ENCODE data around the gene TUBB2A. TPM values are rescaled to one million over a fixed set of nuclear protein-coding genes. Genes with fewer than 3 reads are reported as not detected.

Gene TUBB2A
- total and polyA plus RNA-seq, 2 of the 13 experiments (the other 11 are each of a cell fraction or from before 2014, with no cell fraction given), result 35.3 to 106 TPM

DNA sequence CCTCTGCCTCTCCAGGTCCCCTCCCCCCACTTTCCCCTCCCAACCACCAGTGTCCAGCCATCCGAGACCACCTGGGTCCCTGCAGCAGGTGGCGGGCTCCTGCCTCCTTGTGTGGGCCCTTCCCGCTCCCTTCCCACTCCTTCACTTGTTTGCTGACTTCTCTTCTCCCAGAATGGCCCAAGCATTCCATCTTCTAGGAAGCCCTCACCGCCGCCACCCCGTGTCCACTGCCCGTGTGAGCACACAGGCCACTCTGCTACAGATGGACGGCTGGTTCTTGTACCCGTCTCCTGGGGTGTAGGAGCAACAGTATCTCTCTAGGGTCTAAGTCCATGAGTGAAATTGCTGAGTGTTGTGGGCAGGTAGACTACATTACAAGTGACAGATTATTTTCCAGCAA, 23.8 kb downstream of the TUBB2A start (continued):
- TF ChIP-seq, protein P1, sequence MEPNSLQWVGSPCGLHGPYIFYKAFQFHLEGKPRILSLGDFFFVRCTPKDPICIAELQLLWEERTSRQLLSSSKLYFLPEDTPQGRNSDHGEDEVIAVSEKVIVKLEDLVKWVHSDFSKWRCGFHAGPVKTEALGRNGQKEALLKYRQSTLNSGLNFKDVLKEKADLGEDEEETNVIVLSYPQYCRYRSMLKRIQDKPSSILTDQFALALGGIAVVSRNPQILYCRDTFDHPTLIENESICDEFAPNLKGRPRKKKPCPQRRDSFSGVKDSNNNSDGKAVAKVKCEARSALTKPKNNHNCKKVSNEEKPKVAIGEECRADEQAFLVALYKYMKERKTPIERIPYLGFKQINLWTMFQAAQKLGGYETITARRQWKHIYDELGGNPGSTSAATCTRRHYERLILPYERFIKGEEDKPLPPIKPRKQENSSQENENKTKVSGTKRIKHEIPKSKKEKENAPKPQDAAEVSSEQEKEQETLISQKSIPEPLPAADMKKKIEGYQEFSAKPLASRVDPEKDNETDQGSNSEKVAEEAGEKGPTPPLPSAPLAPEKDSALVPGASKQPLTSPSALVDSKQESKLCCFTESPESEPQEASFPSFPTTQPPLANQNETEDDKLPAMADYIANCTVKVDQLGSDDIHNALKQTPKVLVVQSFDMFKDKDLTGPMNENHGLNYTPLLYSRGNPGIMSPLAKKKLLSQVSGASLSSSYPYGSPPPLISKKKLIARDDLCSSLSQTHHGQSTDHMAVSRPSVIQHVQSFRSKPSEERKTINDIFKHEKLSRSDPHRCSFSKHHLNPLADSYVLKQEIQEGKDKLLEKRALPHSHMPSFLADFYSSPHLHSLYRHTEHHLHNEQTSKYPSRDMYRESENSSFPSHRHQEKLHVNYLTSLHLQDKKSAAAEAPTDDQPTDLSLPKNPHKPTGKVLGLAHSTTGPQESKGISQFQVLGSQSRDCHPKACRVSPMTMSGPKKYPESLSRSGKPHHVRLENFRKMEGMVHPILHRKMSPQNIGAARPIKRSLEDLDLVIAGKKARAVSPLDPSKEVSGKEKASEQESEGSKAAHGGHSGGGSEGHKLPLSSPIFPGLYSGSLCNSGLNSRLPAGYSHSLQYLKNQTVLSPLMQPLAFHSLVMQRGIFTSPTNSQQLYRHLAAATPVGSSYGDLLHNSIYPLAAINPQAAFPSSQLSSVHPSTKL (CRISPR knock-in tag; IDR thresholded peaks at IDR 0.05), result no peak
- no peak for TF ChIP-seq XBP1 (CRISPR knock-in tag; IDR thresholded peaks at IDR 0.05)
- TF ChIP-seq, protein P2, sequence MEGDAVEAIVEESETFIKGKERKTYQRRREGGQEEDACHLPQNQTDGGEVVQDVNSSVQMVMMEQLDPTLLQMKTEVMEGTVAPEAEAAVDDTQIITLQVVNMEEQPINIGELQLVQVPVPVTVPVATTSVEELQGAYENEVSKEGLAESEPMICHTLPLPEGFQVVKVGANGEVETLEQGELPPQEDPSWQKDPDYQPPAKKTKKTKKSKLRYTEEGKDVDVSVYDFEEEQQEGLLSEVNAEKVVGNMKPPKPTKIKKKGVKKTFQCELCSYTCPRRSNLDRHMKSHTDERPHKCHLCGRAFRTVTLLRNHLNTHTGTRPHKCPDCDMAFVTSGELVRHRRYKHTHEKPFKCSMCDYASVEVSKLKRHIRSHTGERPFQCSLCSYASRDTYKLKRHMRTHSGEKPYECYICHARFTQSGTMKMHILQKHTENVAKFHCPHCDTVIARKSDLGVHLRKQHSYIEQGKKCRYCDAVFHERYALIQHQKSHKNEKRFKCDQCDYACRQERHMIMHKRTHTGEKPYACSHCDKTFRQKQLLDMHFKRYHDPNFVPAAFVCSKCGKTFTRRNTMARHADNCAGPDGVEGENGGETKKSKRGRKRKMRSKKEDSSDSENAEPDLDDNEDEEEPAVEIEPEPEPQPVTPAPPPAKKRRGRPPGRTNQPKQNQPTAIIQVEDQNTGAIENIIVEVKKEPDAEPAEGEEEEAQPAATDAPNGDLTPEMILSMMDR (CRISPR knock-in tag; IDR thresholded peaks at IDR 0.05), result peak; percentile 44
- peak; percentile 45; the same call in 1 of the 2 replicates for TF ChIP-seq KDM5B (CRISPR knock-in tag; IDR thresholded peaks at IDR 0.05; ENCODE audit: borderline replicate concordance)
- no peak for TF ChIP-seq ZNF75D (CRISPR knock-in tag; IDR thresholded peaks at IDR 0.05; ENCODE audit: borderline replicate concordance)
- peak; percentile 31; the same call in 1 of the 2 replicates for TF ChIP-seq GATAD2A (CRISPR knock-in tag; IDR thresholded peaks at IDR 0.05)
- TF ChIP-seq, protein P3, sequence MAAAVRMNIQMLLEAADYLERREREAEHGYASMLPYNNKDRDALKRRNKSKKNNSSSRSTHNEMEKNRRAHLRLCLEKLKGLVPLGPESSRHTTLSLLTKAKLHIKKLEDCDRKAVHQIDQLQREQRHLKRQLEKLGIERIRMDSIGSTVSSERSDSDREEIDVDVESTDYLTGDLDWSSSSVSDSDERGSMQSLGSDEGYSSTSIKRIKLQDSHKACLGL (CRISPR knock-in tag; IDR thresholded peaks at IDR 0.05), result no peak
- no peak for TF ChIP-seq RFXANK (CRISPR knock-in tag; IDR thresholded peaks at IDR 0.05)
- TF ChIP-seq, protein P4, sequence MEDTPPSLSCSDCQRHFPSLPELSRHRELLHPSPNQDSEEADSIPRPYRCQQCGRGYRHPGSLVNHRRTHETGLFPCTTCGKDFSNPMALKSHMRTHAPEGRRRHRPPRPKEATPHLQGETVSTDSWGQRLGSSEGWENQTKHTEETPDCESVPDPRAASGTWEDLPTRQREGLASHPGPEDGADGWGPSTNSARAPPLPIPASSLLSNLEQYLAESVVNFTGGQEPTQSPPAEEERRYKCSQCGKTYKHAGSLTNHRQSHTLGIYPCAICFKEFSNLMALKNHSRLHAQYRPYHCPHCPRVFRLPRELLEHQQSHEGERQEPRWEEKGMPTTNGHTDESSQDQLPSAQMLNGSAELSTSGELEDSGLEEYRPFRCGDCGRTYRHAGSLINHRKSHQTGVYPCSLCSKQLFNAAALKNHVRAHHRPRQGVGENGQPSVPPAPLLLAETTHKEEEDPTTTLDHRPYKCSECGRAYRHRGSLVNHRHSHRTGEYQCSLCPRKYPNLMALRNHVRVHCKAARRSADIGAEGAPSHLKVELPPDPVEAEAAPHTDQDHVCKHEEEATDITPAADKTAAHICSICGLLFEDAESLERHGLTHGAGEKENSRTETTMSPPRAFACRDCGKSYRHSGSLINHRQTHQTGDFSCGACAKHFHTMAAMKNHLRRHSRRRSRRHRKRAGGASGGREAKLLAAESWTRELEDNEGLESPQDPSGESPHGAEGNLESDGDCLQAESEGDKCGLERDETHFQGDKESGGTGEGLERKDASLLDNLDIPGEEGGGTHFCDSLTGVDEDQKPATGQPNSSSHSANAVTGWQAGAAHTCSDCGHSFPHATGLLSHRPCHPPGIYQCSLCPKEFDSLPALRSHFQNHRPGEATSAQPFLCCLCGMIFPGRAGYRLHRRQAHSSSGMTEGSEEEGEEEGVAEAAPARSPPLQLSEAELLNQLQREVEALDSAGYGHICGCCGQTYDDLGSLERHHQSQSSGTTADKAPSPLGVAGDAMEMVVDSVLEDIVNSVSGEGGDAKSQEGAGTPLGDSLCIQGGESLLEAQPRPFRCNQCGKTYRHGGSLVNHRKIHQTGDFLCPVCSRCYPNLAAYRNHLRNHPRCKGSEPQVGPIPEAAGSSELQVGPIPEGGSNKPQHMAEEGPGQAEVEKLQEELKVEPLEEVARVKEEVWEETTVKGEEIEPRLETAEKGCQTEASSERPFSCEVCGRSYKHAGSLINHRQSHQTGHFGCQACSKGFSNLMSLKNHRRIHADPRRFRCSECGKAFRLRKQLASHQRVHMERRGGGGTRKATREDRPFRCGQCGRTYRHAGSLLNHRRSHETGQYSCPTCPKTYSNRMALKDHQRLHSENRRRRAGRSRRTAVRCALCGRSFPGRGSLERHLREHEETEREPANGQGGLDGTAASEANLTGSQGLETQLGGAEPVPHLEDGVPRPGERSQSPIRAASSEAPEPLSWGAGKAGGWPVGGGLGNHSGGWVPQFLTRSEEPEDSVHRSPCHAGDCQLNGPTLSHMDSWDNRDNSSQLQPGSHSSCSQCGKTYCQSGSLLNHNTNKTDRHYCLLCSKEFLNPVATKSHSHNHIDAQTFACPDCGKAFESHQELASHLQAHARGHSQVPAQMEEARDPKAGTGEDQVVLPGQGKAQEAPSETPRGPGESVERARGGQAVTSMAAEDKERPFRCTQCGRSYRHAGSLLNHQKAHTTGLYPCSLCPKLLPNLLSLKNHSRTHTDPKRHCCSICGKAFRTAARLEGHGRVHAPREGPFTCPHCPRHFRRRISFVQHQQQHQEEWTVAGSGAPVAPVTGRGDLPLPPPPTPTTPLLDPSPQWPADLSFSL (CRISPR knock-in tag; IDR thresholded peaks at IDR 0.05), result no peak

All from HepG2 (cell line).